Testis (tissue), 3 donors: Measurements from ENCODE around the gene YTHDF1. TPM values are rescaled to one million over a fixed set of nuclear protein-coding genes. Genes with fewer than 3 reads are reported as not detected.
A peak's percentile ranks its signal among the peaks of the same experiment; 100 is the strongest.

ENCODE experiments used
- DNase-seq: peaks from one replicate; pipeline ENCODE4 v3.0.0-alpha.2; 2019
- H3K27ac ChIP-seq, 2 donors: fragments of 200-600 bp; sonication (generic); one replicate each; pipeline ENCODE4 v1.5.1; 2019
- H3K27me3 ChIP-seq: fragments of 200-600 bp; sonication (generic); one replicate; pipeline ENCODE4 v1.5.1; 2019
- H3K36me3 ChIP-seq: fragments of 200-600 bp; sonication (generic); one replicate; pipeline ENCODE4 v1.5.1; 2017; ENCODE audit warnings: low read depth; ENCODE audit errors: missing control alignments
- H3K4me1 ChIP-seq: fragments of 200-600 bp; sonication (generic); one replicate; pipeline ENCODE4 v1.5.1; 2019
- H3K4me3 ChIP-seq, 2 donors: fragments of 200-600 bp; sonication (generic); one replicate each; pipeline ENCODE4 v1.5.1; 2017 to 2019
- H3K9me3 ChIP-seq: fragments of 200-600 bp; sonication (generic); one replicate; pipeline ENCODE4 v1.5.1; 2017
- CTCF ChIP-seq, 3 experiments: fragments of 450-650 bp in 2 of 3; fragments of 200-600 bp in 1 of 3; sonication (generic) in 1 of 3; IDR thresholded peaks; one replicate each; pipeline ENCODE4 v1.5.1; 2016 to 2019; ENCODE audit warnings: antibody characterized with exemption in 3 of 3, mild to moderate bottlenecking in 2 of 3, moderate library complexity in 1 of 3
- POLR2A ChIP-seq: fragments of 450-650 bp; IDR thresholded peaks from one replicate; pipeline ENCODE4 v1.6.1; 2017; ENCODE audit warnings: antibody characterized with exemption, mild to moderate bottlenecking, moderate library complexity
- WGBS, 2 donors: methylation state at CpG; one replicate each; pipeline ENCODE4 v1.1.5; 2018; 5-methylcytosine and 5-hydroxymethylcytosine counted together
- intact Hi-C: fragments of 100-400 bp; cut with DNase I; formaldehyde crosslinking; loops from one replicate; pipeline ENCODE4 v1.15.1; 2023; ENCODE audit warnings: low total_unique reads
- polyA plus RNA-seq: library from polyadenylated mRNA; stranded (reverse); fragments of 350-450 nt; fragmentation: Illumina TruSeq; extraction: RNeasy Lipid Tissue Mini Kit (QIAGEN cat#74804); gene quantifications from one replicate; pipeline ENCODE4 v1.2.3, GENCODE V29; 2014; ENCODE audit warnings: low read depth, low replicate concordance; ENCODE audit not compliant: insufficient read depth
- total RNA-seq, 2 donors: library from RNA; depleted of rRNA; stranded (reverse); fragments of >200 nt; gene quantifications; one replicate each; pipeline ENCODE4 v1.2.3, GENCODE V29; 2016

The YTHDF1 gene
- total and polyA plus RNA-seq, 3 donors from 2014 or later: 37.2 to 56.9 (median 55.7) TPM

DNA sequence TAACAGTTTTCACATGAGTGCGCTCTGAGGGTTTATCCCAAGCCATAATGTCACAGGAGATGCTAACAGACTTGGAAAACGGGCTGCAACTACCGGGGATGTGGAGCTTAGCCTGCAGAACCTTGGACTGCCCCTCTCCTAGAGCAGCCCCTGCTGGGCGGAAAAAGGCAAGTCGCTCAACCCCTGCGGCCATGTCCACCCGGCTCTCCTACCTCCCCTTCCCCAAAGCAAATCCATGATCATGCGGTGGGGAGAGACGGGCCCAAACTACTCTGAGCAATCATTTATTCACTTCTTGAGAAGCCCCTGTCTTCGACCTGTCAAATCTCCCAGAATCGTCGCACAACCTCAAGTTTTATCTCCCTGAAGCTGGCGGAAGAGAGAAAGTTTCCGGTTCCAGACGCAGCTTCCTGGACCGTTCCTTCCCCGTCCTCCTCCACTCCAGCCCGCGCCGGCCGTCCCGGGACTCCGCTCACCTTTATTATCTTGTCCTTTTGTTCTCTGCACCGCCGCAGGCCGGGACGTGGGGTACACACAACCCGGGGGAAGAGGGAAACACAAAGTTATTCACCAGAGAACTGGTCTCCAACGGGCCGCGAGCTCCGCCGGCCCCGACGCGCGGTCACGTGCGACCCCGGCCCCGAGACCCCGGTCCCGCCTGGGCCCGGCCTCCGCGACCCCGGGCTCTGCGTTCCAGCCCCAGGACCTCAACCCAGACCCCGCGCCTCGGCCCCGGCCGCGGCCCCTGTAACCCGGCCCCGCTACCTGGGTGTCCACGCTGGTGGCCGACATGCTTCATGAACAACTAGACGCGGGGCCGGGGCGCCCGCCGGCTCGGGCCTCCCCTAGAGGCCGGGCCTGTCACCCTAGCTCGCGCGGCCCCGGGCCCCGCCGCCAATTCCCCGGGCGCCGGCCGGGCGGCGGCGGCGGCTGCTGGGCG is 560 bp downstream of the YTHDF1 start:
- Histone ChIP-seq H3K36me3 (no peaks in the 10 kb centered on the region), H3K27ac (peak overlapping the region in 1 of 2 donors; percentile 74), H3K4me3 (peak overlapping the region; percentile 80 to 86), H3K4me1 (peaks cover 15% of the 10 kb centered on the region), H3K27me3 (no peaks in the 10 kb centered on the region), H3K9me3 (no peaks in the 10 kb centered on the region)
- TF ChIP-seq POLR2A (no peak), CTCF (IDR thresholded peaks at IDR 0.05) (no peak)
- DNase-seq: no peak
- intact Hi-C loops: no loop called here
- WGBS, 2 donors: 2 to 3% methylated on average over 39 to 51 of the region's 81 CpGs

DNA sequence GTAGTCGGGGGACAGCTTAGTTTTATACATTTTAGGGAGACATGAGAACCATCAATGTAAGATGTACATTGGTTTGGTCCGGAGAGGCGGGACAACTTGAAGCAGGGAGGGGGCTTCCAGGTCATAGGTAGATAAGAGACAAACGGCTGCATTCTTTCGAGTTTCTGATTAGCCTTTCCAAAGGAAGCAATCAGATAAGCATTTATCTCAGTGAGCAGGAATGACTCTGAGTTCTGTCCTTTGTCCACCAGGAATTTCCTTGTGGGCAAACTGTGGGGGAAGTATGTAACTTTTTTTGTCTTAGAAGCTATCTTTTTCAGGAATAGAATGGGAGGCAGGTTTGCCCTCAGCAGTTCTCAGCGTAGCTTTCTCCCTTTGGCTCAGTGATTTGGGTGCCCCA is 1.4 kb downstream of the YTHDF1 start:
- no peak for TF ChIP-seq POLR2A
- no peak for TF ChIP-seq CTCF (IDR thresholded peaks at IDR 0.05)
- H3K27me3 ChIP-seq: no peaks in the 10 kb centered on the region
- DNase-seq: no peak
- WGBS, 2 donors: 50 to 67% methylated on average over 6 of the region's 6 CpGs
- peaks cover 15% of the 10 kb centered on the region for H3K4me1 ChIP-seq
- no peak overlapping the region for H3K27ac ChIP-seq
- intact Hi-C loops: no loop called here
- no peaks in the 10 kb centered on the region for H3K9me3 ChIP-seq
- no peaks in the 10 kb centered on the region for H3K36me3 ChIP-seq
- H3K4me3 ChIP-seq: no peak overlapping the region

- H3K4me1 ChIP-seq: peaks cover 15% of the 10 kb centered on the region
- H3K9me3 ChIP-seq: no peaks in the 10 kb centered on the region
- no peak overlapping the region for H3K4me3 ChIP-seq
- H3K27me3 ChIP-seq: no peaks in the 10 kb centered on the region
- DNase-seq: no peak
- WGBS, 2 donors: 89 to 90% methylated on average over 5 of the region's 5 CpGs
- H3K27ac ChIP-seq: no peak overlapping the region
- H3K36me3 ChIP-seq: no peaks in the 10 kb centered on the region
- TF ChIP-seq POLR2A (no peak), CTCF (IDR thresholded peaks at IDR 0.05) (no peak)
- intact Hi-C loops: no loop called here
These were observed 3.1 kb downstream of the YTHDF1 start for GRCh38 chr20:63212792-63213191.

DNA sequence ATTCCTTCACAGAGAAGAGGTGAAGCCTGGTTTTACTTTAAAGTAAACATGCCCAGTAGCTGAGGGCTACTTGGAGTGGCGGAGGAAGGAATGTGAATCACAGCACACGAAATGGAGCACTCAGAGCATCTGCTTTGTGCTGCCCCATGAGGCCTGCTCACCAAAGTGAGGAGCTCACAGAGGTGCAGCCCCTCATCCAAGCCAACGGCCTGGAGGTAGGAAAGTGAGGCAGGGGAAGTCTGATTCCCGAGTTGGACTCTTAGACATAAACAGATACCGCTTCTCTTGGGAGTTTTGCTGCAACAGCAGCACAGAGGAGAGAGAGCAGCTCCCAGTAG is 3.6 kb downstream of the YTHDF1 start:
- H3K27ac ChIP-seq: no peak overlapping the region
- WGBS, 2 donors: 80 to 84% methylated on average over 5 of the region's 5 CpGs
- TF ChIP-seq POLR2A: no peak
- TF ChIP-seq CTCF (IDR thresholded peaks at IDR 0.05): no peak
- no peaks in the 10 kb centered on the region for H3K9me3 ChIP-seq
- peaks cover 15% of the 10 kb centered on the region for H3K4me1 ChIP-seq
- H3K36me3 ChIP-seq: no peaks in the 10 kb centered on the region
- no peak overlapping the region for H3K4me3 ChIP-seq
- no peaks in the 10 kb centered on the region for H3K27me3 ChIP-seq
- no peak for DNase-seq
- intact Hi-C loops: no loop called here
